K562 (cell line): ENCODE data around the gene CCDC141. TPM values are rescaled to one million over a fixed set of nuclear protein-coding genes. Genes with fewer than 3 reads are reported as not detected.

ENCODE experiments used
- ATAC-seq: fragments of 200-7000 bp; cut with Tn5 transposase; 3 replicates; pipeline ENCODE4 v1.9.1; 2020; ENCODE audit warnings: moderate library complexity
- BruUV-seq: library from RNA; stranded (reverse); fragments of 400-500 nt; replicated peaks from 2 replicates; lab custom pipeline; 2021; lab: Mats Ljungman, UMichigan
- CTCF ChIA-PET: fragments of 300-600 bp; formaldehyde crosslinking; extraction: SDS; loops from one replicate; lab custom pipeline; 2021; ENCODE audit warnings: low intra/inter-chr PET ratio; lab: Yijun Ruan, JAX
- POLR2A ChIA-PET: fragments of 300-600, 350-650 bp; sonication (Branson Sonifier 250); formaldehyde crosslinking; extraction: SDS; loops from one replicate; lab custom pipeline; 2021; ENCODE audit warnings: antibody characterized with exemption, inconsistent platforms; lab: Yijun Ruan, JAX
- DNase-seq, 4 experiments: peaks; one replicate each; pipeline versions ENCODE4 v3.0.0 to v3.0.0-alpha.2; 2011 to 2018; ENCODE audit warnings: low spot score in 3 of 4, mixed read lengths in 3 of 4; ENCODE audit errors: extremely low read depth in 1 of 4
- FAIRE-seq: peaks from 2 replicates; lab custom pipeline; 2011; peaks lifted over from hg19 to GRCh38; lab: Jason Lieb, UNC
- H2AFZ ChIP-seq: 2 replicates; pipeline ENCODE4 v1.6.0; 2011; ENCODE audit warnings: low read depth, low read length, control low read depth, inconsistent platforms
- H3K27ac ChIP-seq: fragments of 200-600 bp; 3 replicates; pipeline ENCODE4 v1.8.0; 2011; ENCODE audit warnings: low read depth, mild to moderate bottlenecking, control low read depth, inconsistent platforms, low read length, moderate library complexity, mixed read lengths; ENCODE audit errors: extremely low read depth
- H3K27me3 ChIP-seq, 2 experiments: fragments of 300-600 bp in 1 of 2; 2 replicates in 1 of 2; 3 replicates in 1 of 2; pipeline versions ENCODE4 v1.6.0 to v1.8.0; 2011; ENCODE audit warnings: inconsistent platforms in 2 of 2, low read length in 2 of 2, mild to moderate bottlenecking in 1 of 2, mixed read lengths in 1 of 2, moderate library complexity in 1 of 2; ENCODE audit not compliant: control insufficient read depth in 2 of 2, insufficient read depth in 2 of 2
- H3K36me3 ChIP-seq: fragments of 300-600 bp; 3 replicates; pipeline ENCODE4 v1.8.0; 2011; ENCODE audit warnings: mild to moderate bottlenecking, low read length, inconsistent platforms; ENCODE audit not compliant: control insufficient read depth, insufficient read depth
- H3K4me1 ChIP-seq, 2 experiments: fragments of 200-600 bp in 1 of 2; replicated peaks in 1 of 2; 2 replicates in 1 of 2; 3 replicates in 1 of 2; pipeline versions ENCODE4 v1.5.1 to v1.8.0; 2011; ENCODE audit warnings: inconsistent platforms in 2 of 2, low read length in 2 of 2, mild to moderate bottlenecking in 1 of 2, mixed read lengths in 1 of 2, moderate library complexity in 1 of 2; ENCODE audit not compliant: control insufficient read depth in 2 of 2, insufficient read depth in 2 of 2
- H3K4me2 ChIP-seq: 2 replicates; pipeline ENCODE4 v1.6.1; 2011; ENCODE audit warnings: low read length, control low read depth, inconsistent platforms, mixed read lengths; ENCODE audit not compliant: insufficient read depth
- H3K4me3 ChIP-seq: fragments of 200-600 bp; sonication (generic), shearing (Covaris generic); 2 replicates; pipeline ENCODE4 v1.5.1; 2016; ENCODE audit warnings: control low read depth, inconsistent platforms
- H3K79me2 ChIP-seq: fragments of 200-600 bp; 3 replicates; pipeline ENCODE4 v1.8.0; 2011; ENCODE audit warnings: low read length, inconsistent platforms; ENCODE audit not compliant: control insufficient read depth, insufficient read depth
- H3K9ac ChIP-seq, 2 experiments: 2 replicates each; pipeline versions ENCODE4 v1.6.0 to v1.6.1; 2011; ENCODE audit warnings: low read depth in 2 of 2, low read length in 2 of 2, control low read depth in 1 of 2, inconsistent platforms in 1 of 2, mild to moderate bottlenecking in 1 of 2, mixed read lengths in 1 of 2; ENCODE audit not compliant: insufficient read depth in 1 of 2
- H3K9me1 ChIP-seq: one replicate; pipeline ENCODE4 v1.6.0; 2011; ENCODE audit warnings: inconsistent platforms, mild to moderate bottlenecking, low read length, moderate library complexity; ENCODE audit not compliant: control insufficient read depth, insufficient read depth
- H3K9me3 ChIP-seq: replicated peaks from 2 replicates; pipeline ENCODE4 v1.5.1; 2011; ENCODE audit warnings: low read depth, low read length, inconsistent platforms; ENCODE audit not compliant: control insufficient read depth, insufficient read depth
- H4K20me1 ChIP-seq: replicated peaks from 2 replicates; pipeline ENCODE4 v1.6.1; 2011; ENCODE audit warnings: low read length, inconsistent platforms, mixed read lengths; ENCODE audit not compliant: control insufficient read depth, insufficient read depth
- JUND ChIP-seq, 2 experiments: IDR thresholded peaks; 2 replicates in 1 of 2; 3 replicates in 1 of 2; pipeline ENCODE4 v1.6.1; 2011; ENCODE audit warnings: borderline replicate concordance in 2 of 2, low read depth in 2 of 2, low read length in 2 of 2, improper control_type of control experiment in 1 of 2, missing biosample characterization in 1 of 2, missing genetic modification characterization in 1 of 2, missing genetic modification reagents in 1 of 2
- NCOA4 ChIP-seq: fragments of 450-650 bp; IDR thresholded peaks from 2 replicates; pipeline ENCODE4 v1.6.1; 2018; ENCODE audit warnings: mild to moderate bottlenecking; ENCODE audit not compliant: partially characterized antibody
- NFATC3 ChIP-seq: fragments of 450-650 bp; IDR thresholded peaks from 2 replicates; pipeline ENCODE4 v1.6.1; 2017; ENCODE audit warnings: mild to moderate bottlenecking
- SIN3A ChIP-seq, 2 experiments: fragments of 150-350 bp in 1 of 2; IDR thresholded peaks; 2 replicates each; pipeline ENCODE4 v1.6.1; 2011 to 2016; ENCODE audit warnings: borderline replicate concordance in 2 of 2, low read depth in 2 of 2, low read length in 2 of 2, mild to moderate bottlenecking in 2 of 2, moderate library complexity in 2 of 2; ENCODE audit not compliant: control insufficient read depth in 1 of 2
- whole genome bisulfite sequencing: fragments of 100-300 bp; shearing (Covaris generic); methylation state at CpG from one replicate; pipeline ENCODE4 v1.1.6; 2016; ENCODE audit warnings: low coverage, mixed read lengths; ENCODE audit not compliant: insufficient coverage; ENCODE audit errors: missing lambda C conversion rate; 5-methylcytosine and 5-hydroxymethylcytosine counted together
- in situ Hi-C: fragments of 300-500 bp; cut with MboI; formaldehyde crosslinking; loops from 4 replicates; pipeline ENCODE4 v1.15.0; 2018; ENCODE audit warnings: inconsistent platforms, mixed read lengths
- intact Hi-C: fragments of 100-400 bp; cut with micrococcal nuclease; formaldehyde crosslinking; loops from 2 replicates; pipeline ENCODE4 v1.14.2; 2022
- polyA plus RNA-seq, 8 experiments: library from polyadenylated mRNA; depleted of rRNA in 4 of 8; stranded (reverse) in 5 of 8; unstranded in 3 of 8; fragments of >200 nt; fragmentation: Nextera tagmentation in 2 of 8; fragmentation: Illumina TruSeq in 1 of 8; extraction: Ambion mirVana in 2 of 8; extraction: Trizol in 1 of 8; gene quantifications; 2 replicates each; pipeline versions ENCODE4 v1.2.1 to v1.2.3, GENCODE V29; 2011 to 2014; ENCODE audit warnings: inconsistent platforms in 1 of 8, missing spikeins in 1 of 8
- total RNA-seq, 7 experiments: library from RNA; depleted of rRNA in 6 of 7; stranded (reverse); fragments of >200 nt in 6 of 7; fragmentation: Illumina TruSeq in 2 of 7; extraction: Trizol in 2 of 7; gene quantifications; 2 replicates each; pipeline versions ENCODE4 v1.2.1 to v1.2.3, GENCODE V29; 2011 to 2021; ENCODE audit warnings: low replicate concordance in 1 of 7

Gene CCDC141
- total and polyA plus RNA-seq, 9 of the 15 experiments (the other 6 are each of a cell fraction or from before 2014, with no cell fraction given), result 0.09 TPM; not detected in 8

GRCh38 chr2:178892751-178893625 lies 156.9 kb downstream of the CCDC141 start:
- Histone ChIP-seq H3K4me3 (no peak overlapping the region), H3K9ac (no peak overlapping the region), H3K27ac (no peak overlapping the region), H3K4me1 (no peaks in the 10 kb centered on the region), H3K9me1 (no peaks in the 10 kb centered on the region), H3K27me3 (no peaks in the 10 kb centered on the region), H4K20me1 (no peaks in the 10 kb centered on the region; the same call in 1 of the 2 replicates), H3K4me2 (no peak overlapping the region), H2AFZ (no peak overlapping the region), H3K36me3 (no peaks in the 10 kb centered on the region), H3K9me3 (no peaks in the 10 kb centered on the region), H3K79me2 (no peaks in the 10 kb centered on the region)
- in situ Hi-C loops, result no loop called here
- under 1% methylated on average over 5 of the region's 5 CpGs for WGBS
- no peak for FAIRE-seq
- DNase-seq, result no peak
- POLR2A ChIA-PET, result no interaction called here
- intact Hi-C loops, result loop anchor here (5.0 kb wide), 2 partner anchors 224 to 859 kb away; no protein-coding TSS in a partner anchor
- CTCF ChIA-PET, result interaction anchor here (0.6 kb wide), 1 partner anchor 82 kb away, joined by 3 read pairs; no protein-coding TSS in a partner anchor
- BruUV-seq, result no TSS peak
- TF ChIP-seq NFATC3 (no peak), NCOA4 (no peak), SIN3A (IDR thresholded peaks at IDR 0.05; ENCODE audit: borderline replicate concordance in 2 of 2, control insufficient read depth in 1 of 2, low read depth in 2 of 2, low read length in 2 of 2) (no peak), JUND (IDR thresholded peaks at IDR 0.05; ENCODE audit: borderline replicate concordance, low read depth, low read length) (no peak), JUND (tag; IDR thresholded peaks at IDR 0.05; ENCODE audit: borderline replicate concordance, low read depth, low read length) (no peak)
- no peak for ATAC-seq
